ENCODE results near the gene ADORA2B.
"Not testable (repeated sequence)": the region's sequence is repeated elsewhere in the genome, so short reads cannot be mapped to it uniquely, and the experiment has no call there.

ADORA2B gene

DNA sequence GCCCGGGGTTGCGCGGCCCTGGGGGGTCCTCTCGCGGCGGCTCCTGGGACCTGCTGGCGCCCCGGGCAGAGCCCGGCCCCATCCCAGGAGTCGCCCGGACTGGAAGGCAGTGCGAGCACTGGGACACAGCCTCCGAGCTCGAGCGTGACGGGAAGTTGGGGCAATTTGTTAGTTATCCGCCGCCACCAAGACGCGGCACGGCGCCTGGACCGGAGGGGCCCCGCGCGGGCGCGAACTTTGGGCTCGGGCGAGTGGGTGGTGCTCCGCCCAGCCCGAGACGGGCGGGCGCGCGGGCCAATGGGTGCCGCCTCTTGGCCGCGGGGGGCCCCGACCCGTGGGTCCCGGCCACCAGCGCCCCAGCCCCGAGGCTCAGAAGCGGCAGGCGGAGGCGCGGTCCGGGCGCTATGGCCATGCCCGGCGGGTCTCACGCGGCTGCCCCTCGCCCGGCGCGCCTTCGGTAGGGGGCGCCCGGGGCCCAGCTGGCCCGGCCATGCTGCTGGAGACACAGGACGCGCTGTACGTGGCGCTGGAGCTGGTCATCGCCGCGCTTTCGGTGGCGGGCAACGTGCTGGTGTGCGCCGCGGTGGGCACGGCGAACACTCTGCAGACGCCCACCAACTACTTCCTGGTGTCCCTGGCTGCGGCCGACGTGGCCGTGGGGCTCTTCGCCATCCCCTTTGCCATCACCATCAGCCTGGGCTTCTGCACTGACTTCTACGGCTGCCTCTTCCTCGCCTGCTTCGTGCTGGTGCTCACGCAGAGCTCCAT is at the start of gene ADORA2B:
Gene ADORA2B (plus strand): TSS at position 372 of the 768 bp plus-strand sequence. CDS start 119 bp downstream, at position 491.
- no peak for DNase-seq (ENCODE audit: low read depth in 2 of 2, low spot score in 1 of 2)

DNA sequence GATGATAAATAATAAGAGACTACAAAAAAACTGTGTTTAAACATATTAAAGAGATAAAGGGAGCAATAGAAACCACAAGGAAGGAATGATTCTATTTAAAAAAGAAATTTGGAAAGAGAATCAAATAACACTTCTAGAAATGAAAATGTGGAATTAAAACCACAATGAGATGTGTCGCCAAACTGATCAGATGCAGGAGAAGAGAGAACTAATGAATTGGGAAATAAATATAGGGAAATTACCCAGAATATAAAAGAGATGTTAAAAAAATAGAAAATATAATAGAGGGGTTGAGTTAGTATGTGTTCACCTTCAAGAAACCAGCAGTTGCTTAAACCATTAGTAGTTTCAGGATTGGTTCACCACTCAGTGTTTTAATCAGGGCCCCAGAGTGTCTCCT is 48.7 kb upstream of the ADORA2B start:
- DNase-seq (ENCODE audit: low read depth in 2 of 2, low spot score in 1 of 2): no peak

DNA sequence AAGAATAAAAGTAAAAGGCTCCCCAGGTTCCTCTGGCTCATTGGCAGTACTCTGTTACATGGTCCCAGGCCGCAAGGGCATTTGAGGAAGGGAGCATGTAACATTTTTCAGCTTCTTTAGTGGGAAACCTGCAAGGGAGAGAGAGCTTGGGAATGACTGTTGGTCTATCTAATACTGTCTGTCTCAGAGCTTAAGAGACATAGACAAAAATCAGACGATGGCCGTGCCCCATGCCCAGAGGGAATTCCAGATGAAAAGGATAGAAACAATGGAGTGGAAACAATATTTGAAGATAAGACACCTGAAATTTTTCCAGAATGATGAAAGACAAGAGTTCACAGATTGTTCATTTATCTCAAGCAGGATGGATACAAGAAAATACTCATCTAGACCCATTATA is 48.1 kb upstream of the ADORA2B start:
- DNase-seq (ENCODE audit: low read depth in 2 of 2, low spot score in 1 of 2): no peak

GRCh38 chr17:15899596-15899995 is 45.3 kb upstream of the ADORA2B start:
- not testable (repeated sequence) for DNase-seq (ENCODE audit: low read depth in 2 of 2, low spot score in 1 of 2)

DNA sequence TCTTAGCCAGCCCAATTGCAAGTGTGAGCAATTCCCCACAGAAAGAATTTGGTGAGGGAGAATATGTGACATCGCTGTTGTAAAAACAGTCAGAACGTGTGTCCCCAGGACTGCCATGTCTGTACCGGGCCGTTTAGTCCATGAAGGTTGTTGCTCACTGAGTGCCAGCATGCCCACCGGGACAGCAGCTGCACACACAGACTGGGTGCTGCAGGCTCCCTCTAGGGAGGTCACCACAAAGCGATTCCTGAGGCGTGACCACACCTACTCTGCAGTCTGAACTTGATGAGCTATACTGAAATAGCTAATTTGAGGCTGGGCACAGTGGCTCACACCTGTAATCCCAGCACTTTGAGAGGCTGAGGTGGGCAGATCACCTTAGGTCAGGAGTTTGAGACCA is 44.1 kb upstream of the ADORA2B start:
- no peak for DNase-seq (ENCODE audit: low read depth in 2 of 2, low spot score in 1 of 2)

DNA sequence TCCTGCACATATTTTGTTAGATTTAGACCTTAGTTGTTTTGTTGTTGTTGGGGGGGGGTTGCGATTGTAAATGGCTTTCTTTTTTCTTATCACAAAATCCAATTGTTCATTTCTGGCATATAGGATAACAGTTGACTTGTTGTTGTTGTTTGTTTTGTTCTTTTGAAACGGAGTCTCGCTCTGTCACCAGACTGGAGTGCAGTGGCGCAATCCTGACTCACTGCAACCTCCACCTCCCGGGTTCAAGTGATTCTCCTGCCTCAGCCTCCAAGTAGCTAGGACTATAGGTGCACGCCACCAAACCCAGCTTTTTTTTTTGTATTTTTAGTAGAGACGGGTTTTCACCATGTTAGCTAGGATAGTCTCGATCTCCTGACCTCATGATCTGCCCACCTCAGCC is 39.7 kb upstream of the ADORA2B start:
- DNase-seq (ENCODE audit: low read depth in 2 of 2, low spot score in 1 of 2): not testable (repeated sequence)

GRCh38 chr17:15907290-15907689 is 37.6 kb upstream of the ADORA2B start:
- DNase-seq (ENCODE audit: low read depth in 2 of 2, low spot score in 1 of 2): no peak

DNA sequence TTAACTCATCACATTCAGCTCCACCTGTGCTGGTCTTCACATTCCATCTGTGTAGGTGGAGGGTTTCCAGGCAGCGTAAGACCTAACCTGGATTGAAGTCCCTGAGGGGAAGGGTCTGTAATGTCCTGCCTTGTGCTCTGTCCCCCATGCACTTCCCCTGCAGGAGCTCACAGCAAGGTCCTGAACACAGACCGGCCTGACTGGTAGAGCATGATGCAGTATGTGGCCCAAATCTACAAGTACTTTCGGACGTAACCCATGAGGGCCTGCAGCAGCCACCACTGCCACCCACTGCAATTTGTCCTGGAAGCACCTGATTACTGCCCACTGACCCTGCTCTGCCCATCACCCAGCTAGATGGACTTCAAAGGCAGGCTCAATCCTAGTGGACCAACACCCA is 36.6 kb upstream of the ADORA2B start:
- DNase-seq (ENCODE audit: low read depth in 2 of 2, low spot score in 1 of 2): no peak

- DNase-seq (ENCODE audit: low read depth in 2 of 2, low spot score in 1 of 2): no peak
These were observed 35.4 kb upstream of the ADORA2B start for GRCh38 chr17:15909481-15909991.

DNA sequence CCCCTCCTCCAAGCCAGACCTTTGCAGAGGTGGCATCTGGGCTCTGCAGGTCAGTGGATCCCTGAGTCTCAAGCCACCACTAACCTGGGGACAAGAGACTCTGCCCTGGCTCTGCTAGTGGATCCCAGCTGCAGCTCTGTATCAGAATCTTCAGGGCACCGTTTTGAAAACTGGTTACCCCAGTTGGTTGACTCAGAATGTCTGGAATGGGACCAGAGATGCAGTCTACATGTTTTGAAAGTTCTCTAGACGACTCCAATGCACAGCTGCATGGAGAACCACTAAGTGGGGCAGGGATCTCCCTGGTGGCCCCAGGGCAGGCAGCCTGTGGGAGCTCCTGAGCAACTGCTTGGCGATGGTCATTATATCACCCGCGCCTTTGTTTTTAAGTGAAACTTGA is 34.1 kb upstream of the ADORA2B start:
- DNase-seq (ENCODE audit: low read depth in 2 of 2, low spot score in 1 of 2): no peak

- not testable (repeated sequence) for DNase-seq (ENCODE audit: low read depth in 2 of 2, low spot score in 1 of 2)
These were observed 33.2 kb upstream of the ADORA2B start for GRCh38 chr17:15911701-15912100.

DNA sequence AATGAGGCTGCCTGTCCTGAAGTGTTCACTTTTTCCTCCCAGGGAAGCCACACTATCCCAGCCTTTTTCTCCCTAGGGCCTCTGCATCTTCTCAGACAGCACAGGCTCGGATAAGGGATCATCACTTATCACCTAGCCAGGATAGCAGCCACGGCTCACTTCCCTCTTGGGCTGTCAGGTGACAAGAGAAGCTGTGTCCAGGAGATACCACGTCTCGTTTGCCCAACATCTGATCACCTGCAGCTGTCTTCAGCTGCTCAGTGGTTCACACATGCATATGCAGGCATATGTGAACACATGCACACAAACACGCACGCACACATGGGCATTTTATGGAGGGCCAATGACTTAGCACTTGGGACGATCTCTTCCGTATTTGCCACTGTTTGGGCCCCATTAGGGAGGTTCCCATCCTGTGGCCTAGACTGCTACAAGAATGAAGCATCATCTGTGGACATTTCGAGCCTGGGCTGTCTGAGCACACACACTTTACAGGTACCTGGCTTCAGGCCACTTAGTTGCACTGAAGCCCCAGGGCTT is 32.4 kb upstream of the ADORA2B start:
- no peak for DNase-seq (ENCODE audit: low read depth in 2 of 2, low spot score in 1 of 2)

GRCh38 chr17:15913826-15914225 is 31.1 kb upstream of the ADORA2B start:
- DNase-seq (ENCODE audit: low read depth in 2 of 2, low spot score in 1 of 2): no peak

GRCh38 chr17:15914400-15915170 is 30.3 kb upstream of the ADORA2B start:
- no peak for DNase-seq (ENCODE audit: low read depth in 2 of 2, low spot score in 1 of 2)

GRCh38 chr17:15915961-15916360 is 29.0 kb upstream of the ADORA2B start:
- no peak for DNase-seq (ENCODE audit: low read depth in 2 of 2, low spot score in 1 of 2)

DNA sequence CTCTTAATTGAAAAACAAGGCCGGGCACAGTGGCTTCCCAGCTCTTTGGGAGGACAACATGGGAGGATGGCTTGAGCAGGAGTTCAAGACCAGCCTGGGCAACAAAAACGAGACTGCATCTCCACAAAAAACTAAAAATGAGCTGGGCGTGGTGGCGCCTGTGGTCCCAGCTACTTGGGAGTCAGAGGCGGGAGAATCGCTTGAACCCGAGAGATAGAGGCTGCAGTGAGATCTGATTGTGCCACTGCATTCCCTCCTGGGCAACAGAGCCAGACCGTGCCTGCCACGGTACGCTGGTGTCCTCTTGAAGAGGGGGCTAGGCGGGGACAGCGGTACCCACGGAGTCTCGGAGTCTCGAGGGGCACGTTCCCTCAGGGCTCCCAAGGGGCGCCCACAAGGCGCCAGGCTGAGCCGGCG is 27.9 kb upstream of the ADORA2B start:
- no peak for DNase-seq (ENCODE audit: low read depth in 2 of 2, low spot score in 1 of 2)

- no peak for DNase-seq (ENCODE audit: low read depth in 2 of 2, low spot score in 1 of 2)
These were observed 27.4 kb upstream of the ADORA2B start for GRCh38 chr17:15917438-15918027.

DNA sequence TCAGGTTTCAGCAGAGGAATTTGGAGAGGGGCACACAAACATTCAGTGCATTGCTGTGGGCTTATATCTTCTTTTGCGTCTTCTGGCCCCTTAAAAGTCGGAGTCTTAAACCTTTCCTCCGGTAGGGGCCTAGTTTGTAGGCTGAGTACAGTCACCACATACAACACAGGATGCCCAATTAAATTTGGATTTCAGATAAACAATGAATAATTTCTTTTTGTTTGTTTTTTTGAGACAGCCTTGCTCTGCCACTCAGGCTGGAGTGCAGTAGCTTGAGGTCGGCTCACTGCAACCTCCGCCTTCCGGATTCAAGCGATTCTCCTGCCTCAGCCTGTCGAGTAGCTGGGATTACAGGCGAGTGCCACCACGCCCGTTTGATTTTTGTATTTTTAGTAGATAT is 26.7 kb upstream of the ADORA2B start:
- DNase-seq (ENCODE audit: low read depth in 2 of 2, low spot score in 1 of 2): no peak

DNA sequence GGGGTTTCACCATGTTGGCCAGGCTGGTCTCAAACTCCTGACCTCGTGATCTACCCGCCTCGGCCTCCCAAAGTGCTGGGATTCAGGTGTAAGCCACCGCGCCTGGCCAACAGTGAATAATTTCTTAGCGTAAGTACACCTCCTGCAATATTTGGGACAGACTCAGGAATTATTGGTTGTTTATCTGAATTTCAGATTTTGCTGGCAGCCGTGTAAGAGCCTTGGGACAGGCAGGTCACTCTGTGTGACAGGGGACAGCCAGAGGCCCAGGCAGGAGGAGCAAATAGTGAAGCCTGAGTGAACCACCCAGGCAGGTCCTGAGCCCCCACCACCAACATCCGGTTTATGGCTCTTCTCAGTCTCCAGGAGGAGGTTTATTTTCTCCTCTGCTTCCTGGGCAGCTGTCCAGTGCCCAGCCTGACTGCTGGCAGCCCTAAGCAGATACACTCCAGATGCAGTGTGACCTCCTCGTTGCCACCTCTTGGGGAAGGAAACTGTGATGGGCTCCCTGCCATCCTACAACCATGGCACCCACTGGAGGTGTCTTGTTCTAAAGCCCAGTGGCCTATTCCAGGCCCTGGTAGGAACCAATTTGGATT is 26.2 kb upstream of the ADORA2B start:
- no peak for DNase-seq (ENCODE audit: low read depth in 2 of 2, low spot score in 1 of 2)

DNA sequence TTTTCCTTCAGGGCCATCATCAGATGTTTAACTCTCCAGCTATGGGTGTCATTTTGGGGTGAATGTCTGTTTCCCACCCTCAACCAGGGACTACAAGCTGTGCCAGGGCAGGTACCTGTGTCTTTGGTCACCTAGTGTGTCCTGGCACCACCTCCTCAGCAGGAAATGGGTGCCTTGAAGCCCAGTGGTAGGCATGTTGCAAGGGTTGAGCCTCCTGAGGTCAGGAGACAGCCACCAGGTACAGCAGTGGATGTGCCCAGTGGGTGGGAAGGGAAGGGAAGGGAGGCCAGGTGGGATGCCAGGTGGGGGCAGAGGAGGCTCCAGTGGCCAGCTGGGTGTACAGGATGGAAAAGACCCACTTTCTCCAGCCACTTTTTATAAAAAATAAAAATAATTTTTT is 25.5 kb upstream of the ADORA2B start:
- DNase-seq (ENCODE audit: low read depth in 2 of 2, low spot score in 1 of 2): no peak

DNA sequence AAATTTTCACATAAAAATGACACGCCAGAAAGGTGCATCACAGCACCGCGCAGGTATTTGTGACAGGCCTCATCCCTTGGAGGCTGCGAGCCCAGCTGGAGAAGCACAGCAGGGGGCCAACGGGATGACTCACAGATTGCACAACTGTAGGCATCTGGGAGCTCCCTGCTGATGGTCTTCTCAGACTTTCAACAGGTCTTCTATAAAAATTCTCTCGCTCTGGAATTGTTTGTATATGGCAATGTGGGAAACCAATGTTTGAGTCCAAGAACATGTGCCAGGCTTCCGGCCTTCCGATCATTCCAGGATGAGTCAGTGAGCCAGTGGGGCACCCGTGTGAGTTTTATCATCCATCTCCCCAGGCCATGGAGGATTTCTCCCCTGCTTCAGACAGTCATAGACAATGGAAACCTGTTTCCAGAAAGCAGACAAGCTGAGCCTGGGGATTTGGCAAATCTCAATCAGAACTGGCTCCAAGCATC is 24.1 kb upstream of the ADORA2B start:
- DNase-seq (ENCODE audit: low read depth in 2 of 2, low spot score in 1 of 2): no peak

Data from stimulated activated CD8-positive, alpha-beta memory T cell treated with anti-CD3 and anti-CD28 coated beads, Interleukin-4, amount 100 ng/mL, for 1 hour (primary cell).